HepG2 (cell line): ENCODE measurements around the gene LAPTM4A. TPM values are rescaled to one million over a fixed set of nuclear protein-coding genes. Genes with fewer than 3 reads are reported as not detected.
A peak's percentile ranks its signal among the peaks of the same experiment; 100 is the strongest.

Experiments used
- ARID5B ChIP-seq: IDR thresholded peaks from 2 replicates; pipeline ENCODE4 v1.4.0; 2020; ENCODE audit warnings: mild to moderate bottlenecking, missing genetic modification reagents
- ATF7 ChIP-seq, 2 experiments: fragments of 450-650 bp in 1 of 2; sonication (generic) in 1 of 2; formaldehyde crosslinking in 1 of 2; IDR thresholded peaks; 2 replicates each; pipeline versions ENCODE4 v1.4.0 to v1.6.1; 2016 to 2020; ENCODE audit warnings: antibody characterized with exemption in 1 of 2, mild to moderate bottlenecking in 1 of 2, missing genetic modification reagents in 1 of 2
- CBFB ChIP-seq: sonication (generic); formaldehyde crosslinking; IDR thresholded peaks from 2 replicates; pipeline ENCODE4 v1.4.0; 2020; ENCODE audit warnings: missing genetic modification reagents
- CBX2 ChIP-seq, 2 experiments: fragments of 200-600 bp in 1 of 2; sonication (generic); formaldehyde crosslinking in 1 of 2; IDR thresholded peaks; 2 replicates each; pipeline versions ENCODE4 v1.7.0 to v1.8.1; 2018 to 2022; ENCODE audit warnings: low read depth in 2 of 2, low read length in 1 of 2, mild to moderate bottlenecking in 1 of 2, missing genetic modification reagents in 1 of 2
- CHCHD3 ChIP-seq: sonication (generic); formaldehyde crosslinking; IDR thresholded peaks from 2 replicates; pipeline ENCODE4 v1.8.0; 2022; ENCODE audit warnings: mild to moderate bottlenecking, missing genetic modification reagents, moderate library complexity
- CREM ChIP-seq, 2 experiments: sonication (generic) in 1 of 2; formaldehyde crosslinking in 1 of 2; IDR thresholded peaks; 2 replicates each; pipeline versions ENCODE4 v1.4.0 to v1.6.1; 2016 to 2020; ENCODE audit warnings: antibody characterized with exemption in 1 of 2, mild to moderate bottlenecking in 1 of 2, missing genetic modification reagents in 1 of 2
- GMEB2 ChIP-seq: IDR thresholded peaks from 2 replicates; pipeline ENCODE4 v1.6.1; 2016; ENCODE audit warnings: missing biosample characterization, missing genetic modification reagents, low read depth
- GPN1 ChIP-seq: sonication (generic); formaldehyde crosslinking; IDR thresholded peaks from 2 replicates; pipeline ENCODE4 v1.5.1; 2020; ENCODE audit warnings: missing genetic modification reagents, borderline replicate concordance
- HES4 ChIP-seq: sonication (generic); formaldehyde crosslinking; IDR thresholded peaks from 2 replicates; pipeline ENCODE4 v1.9.0; 2021; ENCODE audit warnings: mild to moderate bottlenecking, missing genetic modification reagents, borderline replicate concordance
- LBX2 ChIP-seq: sonication (generic); formaldehyde crosslinking; IDR thresholded peaks from 2 replicates; pipeline ENCODE4 v1.5.0; 2020; ENCODE audit warnings: missing genetic modification reagents, mild to moderate bottlenecking, borderline replicate concordance
- MAF1 ChIP-seq: sonication (generic); formaldehyde crosslinking; IDR thresholded peaks from 2 replicates; pipeline ENCODE4 v1.5.0; 2020; ENCODE audit warnings: missing genetic modification reagents, borderline replicate concordance
- NFE2 ChIP-seq: sonication (generic); formaldehyde crosslinking; IDR thresholded peaks from 2 replicates; pipeline ENCODE4 v1.4.0; 2020; ENCODE audit warnings: missing genetic modification reagents
- PHB2 ChIP-seq: fragments of 450-650 bp; IDR thresholded peaks from 2 replicates; pipeline ENCODE4 v1.6.1; 2018; ENCODE audit not compliant: partially characterized antibody
- REPIN1 ChIP-seq: sonication (generic); formaldehyde crosslinking; IDR thresholded peaks from 2 replicates; pipeline ENCODE4 v1.8.0; 2022; ENCODE audit warnings: missing genetic modification reagents, low read depth, mild to moderate bottlenecking, borderline replicate concordance
- ZFP37 ChIP-seq: sonication (generic); formaldehyde crosslinking; IDR thresholded peaks from 2 replicates; pipeline ENCODE4 v1.4.0; 2020; ENCODE audit warnings: missing genetic modification reagents, borderline replicate concordance
- ZNF136 ChIP-seq: sonication (generic); formaldehyde crosslinking; IDR thresholded peaks from 2 replicates; pipeline ENCODE4 v1.8.1; 2022; ENCODE audit warnings: low read depth, mild to moderate bottlenecking, moderate library complexity, missing genetic modification reagents
- ZNF331 ChIP-seq: sonication (generic); formaldehyde crosslinking; IDR thresholded peaks from 2 replicates; pipeline ENCODE4 v1.4.0; 2020; ENCODE audit warnings: missing genetic modification reagents
- ZNF33A ChIP-seq: sonication (generic); formaldehyde crosslinking; IDR thresholded peaks from 2 replicates; pipeline ENCODE4 v1.5.1; 2020; ENCODE audit warnings: missing genetic modification reagents, mild to moderate bottlenecking, moderate library complexity, borderline replicate concordance
- ZNF468 ChIP-seq: sonication (generic); formaldehyde crosslinking; IDR thresholded peaks from 2 replicates; pipeline ENCODE4 v1.8.0; 2022; ENCODE audit warnings: mild to moderate bottlenecking, moderate library complexity, missing genetic modification reagents
- ZNF720 ChIP-seq: sonication (generic); formaldehyde crosslinking; IDR thresholded peaks from 2 replicates; pipeline ENCODE4 v1.4.0; 2020; ENCODE audit warnings: missing genetic modification reagents
- polyA plus RNA-seq, 8 experiments: library from polyadenylated mRNA; depleted of rRNA in 3 of 8; stranded (reverse) in 7 of 8; unstranded in 1 of 8; fragments of >200 nt; fragmentation: Illumina TruSeq in 4 of 8; extraction: Trizol in 4 of 8; gene quantifications; 2 replicates each; pipeline versions ENCODE4 v1.2.1 to v1.2.3, GENCODE V29; 2011 to 2016; ENCODE audit warnings: low read depth in 4 of 8, missing spikeins in 1 of 8, mixed read lengths in 1 of 8; ENCODE audit not compliant: insufficient read depth in 1 of 8
- total RNA-seq, 5 experiments: library from RNA; depleted of rRNA; stranded (reverse); fragments of >200 nt; fragmentation: Illumina TruSeq; extraction: Trizol; gene quantifications; 2 replicates each; pipeline ENCODE4 v1.2.3, GENCODE V29; 2016; ENCODE audit warnings: low read depth in 1 of 5
- TF ChIP-seq, protein P1 (sequence below): sonication (generic); formaldehyde crosslinking; IDR thresholded peaks from 2 replicates; pipeline ENCODE4 v1.5.1; 2020; ENCODE audit warnings: mild to moderate bottlenecking, moderate library complexity, missing genetic modification reagents

Gene LAPTM4A
- total and polyA plus RNA-seq, 2 of the 13 experiments (the other 11 are each of a cell fraction or from before 2014, with no cell fraction given): 116 to 558 TPM

- TF ChIP-seq ARID5B (CRISPR knock-in tag) (peak; percentile 73), ZNF33A (CRISPR knock-in tag) (peak; percentile 56; the same call in 1 of the 2 replicates), HES4 (CRISPR knock-in tag) (peak; percentile 79; the same call in 1 of the 2 replicates), MAF1 (CRISPR knock-in tag) (no peak), CHCHD3 (no peak; the same call in 1 of the 2 replicates), CREM (IDR thresholded peaks at IDR 0.05) (peak; percentile 95), CREM (CRISPR knock-in tag; IDR thresholded peaks at IDR 0.05) (peak; percentile 55), ZNF136 (CRISPR knock-in tag) (peak; percentile 96; the same call in 1 of the 2 replicates), REPIN1 (CRISPR knock-in tag) (peak; percentile 93), CBFB (CRISPR knock-in tag) (no peak), ZNF331 (peak; percentile 88), GPN1 (CRISPR knock-in tag) (no peak; the same call in 1 of the 2 replicates), ZNF720 (no peak; the same call in 1 of the 2 replicates), ATF7 (IDR thresholded peaks at IDR 0.05) (0 out of 2 replicates have a peak, but pooled peaks have one; percentile 6), ATF7 (CRISPR knock-in tag; IDR thresholded peaks at IDR 0.05) (peak; percentile 87; the same call in 1 of the 2 replicates), ZNF468 (CRISPR knock-in tag) (0 out of 2 replicates have a peak, but pooled peaks have one; percentile 81), LBX2 (CRISPR knock-in tag) (no peak), CBX2 (IDR thresholded peaks at IDR 0.05; ENCODE audit: low read depth, low read length) (no peak; the same call in 1 of the 2 replicates), CBX2 (CRISPR knock-in tag; IDR thresholded peaks at IDR 0.05; ENCODE audit: low read depth) (no peak; the same call in 1 of the 2 replicates), NFE2 (CRISPR knock-in tag) (no peak), ZFP37 (CRISPR knock-in tag) (no peak), GMEB2 (peak; percentile 60; the same call in 1 of the 2 replicates), PHB2 (no peak)
- TF ChIP-seq, protein P1, sequence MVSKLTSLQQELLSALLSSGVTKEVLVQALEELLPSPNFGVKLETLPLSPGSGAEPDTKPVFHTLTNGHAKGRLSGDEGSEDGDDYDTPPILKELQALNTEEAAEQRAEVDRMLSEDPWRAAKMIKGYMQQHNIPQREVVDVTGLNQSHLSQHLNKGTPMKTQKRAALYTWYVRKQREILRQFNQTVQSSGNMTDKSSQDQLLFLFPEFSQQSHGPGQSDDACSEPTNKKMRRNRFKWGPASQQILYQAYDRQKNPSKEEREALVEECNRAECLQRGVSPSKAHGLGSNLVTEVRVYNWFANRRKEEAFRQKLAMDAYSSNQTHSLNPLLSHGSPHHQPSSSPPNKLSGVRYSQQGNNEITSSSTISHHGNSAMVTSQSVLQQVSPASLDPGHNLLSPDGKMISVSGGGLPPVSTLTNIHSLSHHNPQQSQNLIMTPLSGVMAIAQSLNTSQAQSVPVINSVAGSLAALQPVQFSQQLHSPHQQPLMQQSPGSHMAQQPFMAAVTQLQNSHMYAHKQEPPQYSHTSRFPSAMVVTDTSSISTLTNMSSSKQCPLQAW (CRISPR knock-in tag): peak; percentile 97
Measured at GRCh38 chr2:20051532-20052228, at the start of gene LAPTM4A (continued).
